ENCODE results near the gene AQP5.
A peak's percentile ranks its signal among the peaks of the same experiment; 100 is the strongest.

Gene AQP5

GRCh38 chr12:49961111-49961922, at the start of gene AQP5:
TSS of gene AQP5 (plus strand) at chr12:49961872. CDS start at chr12:49962018, 146 bp downstream.
- Histone ChIP-seq H3K27ac (peak within 1 kb of the TSS in 4 of 21 experiments; percentile 24 to 40 (median 36)), H3K4me3 (peak within 1 kb of the TSS in 3 of 7 experiments; percentile 4 to 21 (median 15))

- Histone ChIP-seq H3K27ac (no peak overlapping the region), H3K4me3 (no peak overlapping the region)
These were observed 49.1 kb upstream of the AQP5 start for GRCh38 chr12:49912345-49913255.

GRCh38 chr12:49916129-49916919, 45.3 kb upstream of the AQP5 start:
- H3K4me3 ChIP-seq = no peak overlapping the region
- H3K27ac ChIP-seq = no peak overlapping the region

- H3K27ac ChIP-seq = no peak overlapping the region
- H3K4me3 ChIP-seq = no peak overlapping the region
These were observed 44.4 kb upstream of the AQP5 start for GRCh38 chr12:49917166-49917787.

DNA sequence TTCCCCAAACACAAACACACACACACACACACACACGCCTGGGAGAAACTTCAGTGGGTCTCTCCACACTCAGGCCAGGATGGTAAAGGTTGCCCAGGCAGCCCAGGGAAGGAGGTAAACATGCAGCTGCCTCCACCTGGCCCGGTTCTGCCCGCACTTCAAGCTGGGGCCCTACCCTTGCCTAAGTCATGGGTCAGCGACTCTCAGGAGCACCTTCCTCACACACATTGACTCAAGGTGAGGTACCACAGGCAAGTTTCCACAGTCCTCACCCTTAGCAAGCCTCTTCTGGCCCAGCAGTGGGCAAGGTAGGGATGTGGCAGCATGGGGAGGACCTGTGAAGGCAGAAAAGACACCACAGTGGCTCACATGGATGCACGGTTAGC, 43.9 kb upstream of the AQP5 start:
- no peak overlapping the region for H3K4me3 ChIP-seq

DNA sequence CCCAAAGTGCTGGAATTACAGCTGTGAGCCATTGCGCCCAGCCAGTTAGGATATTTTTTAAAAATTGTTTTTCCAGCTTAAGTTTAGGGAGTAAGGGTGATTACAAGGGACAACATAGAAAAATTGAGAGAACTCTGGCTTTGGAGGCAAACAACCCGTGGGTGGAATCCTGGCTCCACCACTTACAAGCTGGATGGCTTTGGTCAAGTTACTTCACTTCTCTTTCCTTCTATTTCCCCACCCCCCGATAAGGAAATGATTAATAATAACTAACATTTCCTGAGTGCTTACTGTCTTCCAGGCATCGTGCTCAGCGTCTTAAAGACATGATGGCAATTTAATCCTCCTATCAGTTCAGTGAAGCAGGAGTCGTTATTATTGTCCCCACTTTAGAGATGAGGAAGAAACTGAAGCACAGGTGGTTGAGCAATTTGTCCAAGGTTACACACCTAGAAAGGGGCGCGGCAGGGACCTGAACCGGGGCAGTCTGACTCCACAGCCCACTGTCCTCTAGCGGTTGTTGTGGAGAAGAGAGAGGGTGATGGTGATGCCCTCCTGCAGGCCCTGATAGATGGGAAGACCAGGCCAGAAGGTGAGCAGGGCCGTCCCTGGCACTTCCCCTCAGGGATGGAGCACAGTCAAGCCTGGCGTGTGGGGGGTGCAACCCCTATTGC, 41.3 kb upstream of the AQP5 start:
- H3K27ac ChIP-seq = peak overlapping the region in 1 of 21 experiments; percentile 7
- no peak overlapping the region for H3K4me3 ChIP-seq

More for the DNA sequence above, 43.9 kb upstream of the AQP5 start:
- no peak overlapping the region for H3K27ac ChIP-seq

DNA sequence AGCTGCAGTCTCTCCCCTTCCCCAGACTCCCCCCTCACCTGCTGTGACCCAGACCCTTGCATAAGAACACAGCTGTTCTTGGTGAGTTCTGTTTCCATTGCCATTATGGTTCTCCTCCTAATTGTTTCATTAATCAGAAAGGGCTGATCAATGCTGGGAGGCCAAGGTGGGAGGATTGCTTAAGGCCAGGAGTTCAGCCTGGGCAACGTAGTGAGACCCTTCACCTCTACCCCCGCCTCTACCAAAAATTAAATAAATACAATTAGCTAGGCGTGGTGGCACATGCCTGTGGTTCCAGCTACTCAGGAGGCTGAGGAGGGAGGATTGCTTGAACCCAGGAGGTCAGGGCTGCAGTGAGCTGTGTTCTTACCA, 40.8 kb upstream of the AQP5 start:
- Histone ChIP-seq H3K27ac (no peak overlapping the region), H3K4me3 (no peak overlapping the region)

DNA sequence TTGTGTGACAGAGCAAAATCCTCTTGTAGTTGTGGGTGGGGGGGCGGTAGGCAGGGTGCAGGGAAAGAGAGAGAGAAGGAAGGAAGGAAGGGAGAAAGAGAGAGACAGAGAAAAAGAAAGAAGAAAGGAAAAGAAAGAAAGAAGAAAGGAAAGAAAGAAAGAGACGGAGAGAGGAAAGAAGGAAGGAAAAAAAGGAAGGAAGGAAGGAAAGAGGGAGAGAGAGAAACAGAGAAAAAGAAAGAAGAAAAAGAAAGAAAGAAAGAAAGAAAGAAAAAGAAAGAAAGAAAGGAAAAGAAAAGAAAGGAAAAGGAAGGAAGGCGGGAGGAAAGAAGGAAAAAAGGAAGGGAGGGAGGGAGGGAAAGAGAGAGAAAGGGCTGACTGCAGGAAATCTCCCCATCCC, 40.4 kb upstream of the AQP5 start:
- Histone ChIP-seq H3K4me3 (no peak overlapping the region), H3K27ac (no peak overlapping the region)

GRCh38 chr12:49921936-49922335, 39.7 kb upstream of the AQP5 start:
- Histone ChIP-seq H3K27ac (no peak overlapping the region), H3K4me3 (no peak overlapping the region)

DNA sequence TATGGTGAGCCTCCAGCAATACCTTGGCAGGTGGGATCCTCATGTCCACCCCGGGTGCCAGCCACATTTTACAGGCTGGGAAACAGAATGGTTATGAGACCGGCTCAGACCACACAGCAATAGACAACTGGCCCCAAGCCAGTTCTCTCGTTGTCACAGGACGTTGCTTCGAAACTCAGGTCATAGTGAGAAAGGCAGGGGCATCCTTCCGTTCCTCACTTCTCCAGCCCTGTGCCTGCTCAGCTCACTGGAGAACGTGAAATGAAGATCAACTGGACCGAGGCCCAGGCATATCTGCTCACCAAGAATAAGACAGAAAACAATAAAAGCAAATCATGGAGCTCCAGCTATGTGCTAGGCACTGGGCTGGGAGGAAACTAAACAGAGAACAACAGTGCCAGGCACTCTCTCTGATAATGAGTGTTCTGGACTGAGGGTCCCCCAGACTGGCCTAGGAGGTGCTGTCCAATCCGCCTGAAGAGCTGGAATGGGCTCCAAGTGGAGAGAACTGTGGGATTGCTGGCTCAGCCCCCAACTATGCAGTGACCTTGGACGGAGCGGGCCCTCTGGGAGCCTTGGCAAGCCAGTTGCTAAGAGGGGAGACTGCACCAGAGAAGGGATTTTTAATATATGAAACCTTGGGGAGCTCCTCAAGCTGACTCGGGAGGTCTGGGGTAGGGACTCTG, 39.2 kb upstream of the AQP5 start:
- no peak overlapping the region for H3K4me3 ChIP-seq
- H3K27ac ChIP-seq = no peak overlapping the region

DNA sequence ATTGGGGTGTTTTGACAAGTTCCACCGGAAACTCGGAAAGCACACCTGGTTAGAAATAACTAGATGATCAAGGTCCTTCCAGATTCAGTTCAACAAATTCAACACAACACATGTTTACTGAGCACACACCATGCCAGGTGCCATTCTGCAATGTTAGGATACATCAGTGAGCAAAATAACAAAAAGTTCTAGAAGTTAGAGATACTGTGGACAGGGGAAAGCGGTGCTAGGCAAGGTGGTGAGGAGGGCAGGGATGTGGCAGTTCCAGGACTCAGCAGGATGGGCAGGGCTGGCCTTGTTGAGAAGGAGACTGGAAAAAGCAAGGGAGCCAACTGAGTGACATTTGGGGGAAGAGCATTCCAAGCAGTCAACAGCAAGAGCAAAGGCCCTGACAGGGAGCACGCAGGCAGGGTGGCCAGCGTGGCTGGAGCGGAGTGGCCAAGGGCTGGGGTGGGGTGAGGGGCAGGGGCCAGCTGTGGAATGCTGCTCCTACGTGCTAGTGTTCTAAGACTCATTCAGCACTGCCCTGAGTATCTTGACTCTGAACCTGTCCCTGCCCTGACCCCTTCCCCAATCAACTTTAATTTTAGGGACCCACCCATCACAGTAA, 38.5 kb upstream of the AQP5 start:
- Histone ChIP-seq H3K27ac (no peak overlapping the region), H3K4me3 (no peak overlapping the region)

DNA sequence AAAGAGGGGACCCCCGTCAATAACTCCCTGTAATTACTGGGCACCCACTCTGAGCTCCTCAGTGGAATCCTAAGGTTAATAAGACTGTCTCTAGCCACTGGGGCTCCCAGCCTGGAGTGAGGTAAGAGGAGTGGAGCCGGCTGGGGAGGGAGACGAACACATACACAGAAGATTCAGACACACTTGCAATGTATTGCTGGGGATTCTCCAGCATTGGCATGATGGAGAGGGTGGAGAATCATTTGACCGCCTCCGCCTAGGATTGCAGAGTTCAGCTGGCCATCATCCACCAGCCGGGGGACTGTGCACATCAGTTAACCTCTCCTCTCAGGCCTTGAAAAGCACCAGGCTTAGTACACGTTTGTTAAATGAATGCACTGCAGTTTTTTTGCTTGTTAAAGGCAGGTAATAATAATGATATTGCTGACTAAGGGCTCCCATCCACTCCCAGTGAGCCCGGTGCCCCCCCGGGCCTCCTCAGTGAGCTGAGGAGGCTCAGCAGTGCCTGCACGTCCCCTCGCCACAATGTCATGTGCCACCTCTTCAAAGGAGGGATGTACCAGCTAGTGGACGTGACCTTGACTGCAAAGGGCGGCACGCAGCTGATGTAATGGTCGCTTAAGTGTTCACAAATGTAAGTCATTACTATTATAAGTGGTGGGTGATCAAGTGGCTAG, 37.7 kb upstream of the AQP5 start:
- Histone ChIP-seq H3K4me3 (no peak overlapping the region), H3K27ac (no peak overlapping the region)

DNA sequence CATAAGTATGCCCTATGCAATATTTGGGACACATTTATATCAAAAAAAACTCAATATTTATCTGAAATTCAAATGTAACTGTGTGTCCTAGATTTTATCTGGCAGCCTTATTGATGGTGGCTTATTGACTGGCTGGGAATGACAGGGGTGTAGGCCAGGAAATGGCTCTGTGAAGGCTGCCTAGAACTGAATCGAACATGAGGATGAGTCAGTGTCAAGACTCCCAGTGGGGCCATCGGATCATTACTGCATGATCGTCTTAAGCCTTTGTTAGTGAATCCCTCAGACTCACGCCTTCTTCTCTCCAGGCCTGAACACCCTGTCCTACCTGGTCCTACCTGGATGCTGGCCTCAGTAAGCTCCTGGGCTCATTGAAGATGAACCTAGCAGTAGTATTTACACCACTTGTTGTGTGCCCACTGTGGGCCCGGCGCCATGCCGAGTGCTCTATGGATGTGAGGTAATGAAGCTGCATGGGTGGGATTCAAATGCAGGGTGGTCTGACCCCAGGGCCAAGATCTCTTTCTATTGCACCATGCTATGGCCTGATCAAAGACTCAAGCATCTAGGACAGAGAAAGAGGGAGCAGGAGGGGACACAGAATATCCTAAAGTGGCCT, 36.9 kb upstream of the AQP5 start:
- Histone ChIP-seq H3K4me3 (no peak overlapping the region), H3K27ac (no peak overlapping the region)

DNA sequence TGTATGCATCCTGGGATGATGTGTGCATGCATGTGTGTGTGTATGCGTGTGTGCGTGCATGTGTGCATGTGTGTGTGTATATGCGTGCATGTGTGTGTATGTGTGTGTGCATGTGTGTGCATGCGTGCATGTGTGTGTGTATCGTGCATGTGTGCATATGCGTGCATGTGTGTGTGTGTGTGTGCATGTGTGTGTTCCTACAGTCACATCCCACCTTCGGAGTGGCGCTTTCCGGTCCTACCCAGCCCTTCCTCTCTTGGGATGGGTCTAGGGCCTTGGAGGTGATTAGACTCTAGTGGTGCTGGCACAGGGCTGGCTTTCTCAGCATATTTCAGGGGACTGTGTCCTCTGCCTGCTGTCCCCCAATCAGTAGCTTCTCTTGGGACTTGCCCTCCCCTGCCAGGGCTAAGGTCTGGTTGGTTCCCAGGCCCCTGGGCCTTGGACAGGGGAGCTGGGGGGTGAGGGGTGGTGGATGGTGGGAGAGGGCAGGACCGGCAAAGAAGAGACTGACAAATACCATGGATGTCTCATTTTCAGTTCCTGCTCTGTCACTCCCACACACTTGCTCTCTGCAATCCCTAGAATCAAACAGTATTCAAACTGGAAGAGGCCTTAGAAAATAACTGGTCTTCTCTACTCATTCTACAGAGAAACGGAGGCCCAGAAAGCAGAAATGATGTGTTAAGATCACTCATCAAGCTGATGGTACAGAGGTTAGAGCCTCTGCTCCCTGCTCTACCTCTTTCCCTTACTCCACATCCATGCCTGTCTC, 36.1 kb upstream of the AQP5 start:
- Histone ChIP-seq H3K27ac (no peak overlapping the region), H3K4me3 (no peak overlapping the region)

GRCh38 chr12:49928471-49928870, 33.2 kb upstream of the AQP5 start:
- no peak overlapping the region for H3K4me3 ChIP-seq
- no peak overlapping the region for H3K27ac ChIP-seq

- H3K27ac ChIP-seq = no peak overlapping the region
- H3K4me3 ChIP-seq = no peak overlapping the region
These were observed 32.1 kb upstream of the AQP5 start for GRCh38 chr12:49929581-49929980.

Measured in skin epidermis (tissue), 12 donors.